SKM-1 treated with dmso at 0.1 percent for 144 hours (cell line): Measurements from ENCODE around the gene TMEM80.
"Not testable (repeated sequence)": the region's sequence is repeated elsewhere in the genome, so short reads cannot be mapped to it uniquely, and the experiment has no call there.

Source experiments
- DNase-seq: peaks from one replicate; lab custom pipeline; 2025; ENCODE audit not compliant: unreplicated experiment; lab: John Stamatoyannopoulos, UW

TMEM80 gene

GRCh38 chr11:720642-721246 lies 25.1 kb downstream of the TMEM80 start:
- no peak for DNase-seq

GRCh38 chr11:721247-721740 lies 25.7 kb downstream of the TMEM80 start:
- no peak for DNase-seq

GRCh38 chr11:721741-722345 lies 26.2 kb downstream of the TMEM80 start:
- DNase-seq = peak; percentile 5

- no peak for DNase-seq
Observed at GRCh38 chr11:722346-722811, 26.8 kb downstream of the TMEM80 start.

- peak; percentile 25 for DNase-seq
Observed at GRCh38 chr11:723120-723883, 27.7 kb downstream of the TMEM80 start.

GRCh38 chr11:724049-724777 lies 28.6 kb downstream of the TMEM80 start:
- DNase-seq = no peak

- no peak for DNase-seq
Observed at GRCh38 chr11:724778-725386, 29.3 kb downstream of the TMEM80 start.

- no peak for DNase-seq
Observed at GRCh38 chr11:725624-726202, 30.1 kb downstream of the TMEM80 start.

GRCh38 chr11:726278-727220 lies 30.9 kb downstream of the TMEM80 start:
- no peak for DNase-seq

- DNase-seq = no peak
Observed at GRCh38 chr11:727281-727701, 31.7 kb downstream of the TMEM80 start.

GRCh38 chr11:727859-728748 lies 32.5 kb downstream of the TMEM80 start:
- peak; percentile 62 for DNase-seq

- no peak for DNase-seq
Observed at GRCh38 chr11:728901-729491, 33.4 kb downstream of the TMEM80 start.

GRCh38 chr11:729492-730074 lies 34.0 kb downstream of the TMEM80 start:
- DNase-seq = no peak

- no peak for DNase-seq
Observed at GRCh38 chr11:733072-733471, 37.5 kb downstream of the TMEM80 start.

- not testable (repeated sequence) for DNase-seq
Observed at GRCh38 chr11:734541-734940, 38.9 kb downstream of the TMEM80 start.

- DNase-seq = no peak
Observed at GRCh38 chr11:737366-737765, 41.8 kb downstream of the TMEM80 start.

GRCh38 chr11:737899-738298 lies 42.3 kb downstream of the TMEM80 start:
- DNase-seq = not testable (repeated sequence)

- DNase-seq = no peak
Observed at GRCh38 chr11:742156-742546, 46.5 kb downstream of the TMEM80 start.
